ENCODE measurements around the gene RAPGEF4. TPM values are rescaled to one million over a fixed set of nuclear protein-coding genes. Genes with fewer than 3 reads are reported as not detected.

The RAPGEF4 gene
- total RNA-seq, 1 experiment from 2014 or later, result not detected

- Mint-ChIP-seq H3K36me3 (ENCODE audit: insufficient read depth, unreplicated experiment) (no peaks in the 10 kb centered on the region), H3K27me3 (ENCODE audit: insufficient read depth, unreplicated experiment) (no peaks in the 10 kb centered on the region), H3K4me1 (ENCODE audit: insufficient read depth, unreplicated experiment) (peaks cover 6% of the 10 kb centered on the region), H3K27ac (ENCODE audit: low read depth, unreplicated experiment) (no peak overlapping the region), H3K4me3 (ENCODE audit: unreplicated experiment) (no peak overlapping the region), H3K9me3 (ENCODE audit: unreplicated experiment) (no peaks in the 10 kb centered on the region)
- ChIA-PET POLR2A (interaction anchor here (1.2 kb wide), 1 partner anchor 11 kb away, joined by 4 read pairs; no protein-coding TSS in a partner anchor), CTCF (interaction anchor here (0.6 to 3.7 kb wide), 5 partner anchors 11 to 1019 kb away, joined by 3 to 12 read pairs (median 3); no protein-coding TSS in a partner anchor)
- intact Hi-C loops (cut with micrococcal nuclease), result no loop called here
- DNase-seq (ENCODE audit: unreplicated experiment), result peak; percentile 72
- BruUV-seq (replicated peaks), result no TSS peak
- TF ChIP-seq CTCF (IDR thresholded peaks at IDR 0.05; ENCODE audit: unreplicated experiment), result no peak
These were observed 13.2 kb upstream of the RAPGEF4 start for GRCh38 chr2:172722481-172722880.

GRCh38 chr2:172723286-172723685 lies 12.4 kb upstream of the RAPGEF4 start:
- intact Hi-C loops (cut with micrococcal nuclease), result no loop called here
- Mint-ChIP-seq H3K36me3 (ENCODE audit: insufficient read depth, unreplicated experiment) (no peaks in the 10 kb centered on the region), H3K9me3 (ENCODE audit: unreplicated experiment) (no peaks in the 10 kb centered on the region), H3K4me3 (ENCODE audit: unreplicated experiment) (no peak overlapping the region), H3K27me3 (ENCODE audit: insufficient read depth, unreplicated experiment) (no peaks in the 10 kb centered on the region), H3K27ac (ENCODE audit: low read depth, unreplicated experiment) (no peak overlapping the region), H3K4me1 (ENCODE audit: insufficient read depth, unreplicated experiment) (peaks cover 6% of the 10 kb centered on the region)
- POLR2A ChIA-PET, result interaction anchor here (0.5 kb wide), 1 partner anchor 264 kb away, joined by 3 read pairs; no protein-coding TSS in a partner anchor
- DNase-seq (ENCODE audit: unreplicated experiment), result no peak
- no TSS peak for BruUV-seq (replicated peaks)
- TF ChIP-seq CTCF (IDR thresholded peaks at IDR 0.05; ENCODE audit: unreplicated experiment), result no peak
- CTCF ChIA-PET, result interaction anchor here (0.9 to 3.7 kb wide), 2 partner anchors 12 to 134 kb away, joined by 3 to 12 read pairs; no protein-coding TSS in a partner anchor

DNA sequence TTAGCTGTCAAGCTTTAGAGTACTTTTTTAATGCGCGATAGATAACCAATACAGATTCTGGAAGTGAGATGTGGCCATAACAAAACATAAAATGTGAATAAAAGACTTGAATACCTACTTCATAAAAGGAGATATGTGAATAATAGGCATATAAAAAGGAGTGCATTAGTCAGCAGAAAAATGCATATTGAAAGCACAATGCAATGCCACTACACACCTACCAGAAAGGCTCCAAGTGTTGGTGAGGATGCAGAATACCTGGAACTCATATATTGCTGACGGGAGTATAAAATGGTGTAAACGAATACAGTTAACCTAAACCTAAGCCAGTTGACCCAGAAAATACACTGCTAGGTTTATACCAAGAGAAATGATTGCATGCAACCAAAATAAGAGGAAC lies 10.9 kb upstream of the RAPGEF4 start:
- ChIA-PET POLR2A (no interaction called here), CTCF (interaction anchor here (0.9 to 3.7 kb wide), 2 partner anchors 14 to 208 kb away, joined by 3 to 12 read pairs; no protein-coding TSS in a partner anchor)
- H3K4me1 Mint-ChIP-seq (ENCODE audit: insufficient read depth, unreplicated experiment), result peaks cover 6% of the 10 kb centered on the region
- no peak overlapping the region for H3K27ac Mint-ChIP-seq (ENCODE audit: low read depth, unreplicated experiment)
- H3K36me3 Mint-ChIP-seq (ENCODE audit: insufficient read depth, unreplicated experiment), result no peaks in the 10 kb centered on the region
- no TSS peak for BruUV-seq (replicated peaks)
- no peaks in the 10 kb centered on the region for H3K27me3 Mint-ChIP-seq (ENCODE audit: insufficient read depth, unreplicated experiment)
- no peaks in the 10 kb centered on the region for H3K9me3 Mint-ChIP-seq (ENCODE audit: unreplicated experiment)
- intact Hi-C loops (cut with micrococcal nuclease), result no loop called here
- H3K4me3 Mint-ChIP-seq (ENCODE audit: unreplicated experiment), result no peak overlapping the region
- no peak for DNase-seq (ENCODE audit: unreplicated experiment)
- no peak for TF ChIP-seq CTCF (IDR thresholded peaks at IDR 0.05; ENCODE audit: unreplicated experiment)

DNA sequence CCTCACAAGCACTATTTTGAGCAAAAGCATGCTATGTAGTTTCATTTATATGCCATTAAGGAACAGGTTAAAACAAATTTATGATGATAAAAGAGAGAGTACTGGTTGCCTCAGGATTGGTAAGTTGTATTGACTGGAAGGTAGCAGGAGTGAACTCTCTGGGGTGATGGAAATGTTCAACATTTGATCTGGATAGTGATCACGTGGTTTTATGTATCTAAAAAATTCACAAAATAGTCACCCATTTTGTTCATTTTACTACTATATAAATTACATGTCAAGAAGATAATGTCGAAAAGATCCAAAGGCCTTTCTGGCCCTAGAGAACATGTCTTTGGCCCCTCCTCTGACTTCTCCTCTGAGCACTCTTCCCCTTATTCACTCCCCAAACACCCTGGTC lies 10.4 kb upstream of the RAPGEF4 start:
- no peaks in the 10 kb centered on the region for H3K9me3 Mint-ChIP-seq (ENCODE audit: unreplicated experiment)
- peaks cover under 1% of the 10 kb centered on the region for H3K27me3 Mint-ChIP-seq (ENCODE audit: insufficient read depth, unreplicated experiment)
- BruUV-seq (replicated peaks), result no TSS peak
- CTCF ChIA-PET, result no interaction called here
- TF ChIP-seq CTCF (IDR thresholded peaks at IDR 0.05; ENCODE audit: unreplicated experiment), result no peak
- no peak overlapping the region for H3K4me3 Mint-ChIP-seq (ENCODE audit: unreplicated experiment)
- POLR2A ChIA-PET, result no interaction called here
- H3K27ac Mint-ChIP-seq (ENCODE audit: low read depth, unreplicated experiment), result no peak overlapping the region
- no peaks in the 10 kb centered on the region for H3K36me3 Mint-ChIP-seq (ENCODE audit: insufficient read depth, unreplicated experiment)
- DNase-seq (ENCODE audit: unreplicated experiment), result no peak
- intact Hi-C loops (cut with micrococcal nuclease), result no loop called here
- H3K4me1 Mint-ChIP-seq (ENCODE audit: insufficient read depth, unreplicated experiment), result peaks cover 6% of the 10 kb centered on the region

All from MCF 10A (cell line).